ENCODE data around the gene RAD51D.

DNA sequence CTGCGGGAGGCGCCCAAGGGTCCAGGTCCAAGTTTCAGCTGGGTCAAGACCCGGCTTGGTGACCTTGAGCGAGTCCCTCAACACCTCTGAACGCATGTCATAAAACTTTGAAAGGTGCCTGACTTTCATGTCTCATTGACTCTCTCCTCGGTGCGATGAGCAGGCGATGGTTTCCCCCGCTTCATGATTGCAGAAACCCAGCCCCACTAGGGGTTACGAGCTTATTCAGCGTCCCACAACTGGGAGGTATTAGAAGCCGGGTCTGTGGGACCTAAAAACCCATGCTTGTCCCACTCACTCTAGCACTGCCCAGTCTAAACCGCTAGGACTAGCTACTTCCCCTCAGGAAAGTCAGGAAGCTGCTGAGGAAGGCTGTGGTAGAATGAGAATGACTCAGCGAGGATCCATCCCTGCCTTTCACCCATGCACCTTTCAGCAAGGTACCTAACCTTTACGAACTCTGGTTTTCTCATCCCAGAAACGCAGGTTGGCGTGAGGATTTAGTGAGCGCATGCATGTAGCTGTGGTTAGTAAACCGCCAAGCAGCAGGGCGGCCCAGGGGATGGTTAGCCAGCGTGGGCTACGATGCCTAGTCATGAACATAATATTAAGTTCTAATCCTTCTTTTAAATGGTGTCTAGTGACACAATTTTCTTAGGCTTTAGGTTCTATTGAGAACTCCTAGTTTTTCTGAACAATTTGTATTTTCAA lies 29.9 kb downstream of the RAD51D start:
- TF ChIP-seq, protein P1, sequence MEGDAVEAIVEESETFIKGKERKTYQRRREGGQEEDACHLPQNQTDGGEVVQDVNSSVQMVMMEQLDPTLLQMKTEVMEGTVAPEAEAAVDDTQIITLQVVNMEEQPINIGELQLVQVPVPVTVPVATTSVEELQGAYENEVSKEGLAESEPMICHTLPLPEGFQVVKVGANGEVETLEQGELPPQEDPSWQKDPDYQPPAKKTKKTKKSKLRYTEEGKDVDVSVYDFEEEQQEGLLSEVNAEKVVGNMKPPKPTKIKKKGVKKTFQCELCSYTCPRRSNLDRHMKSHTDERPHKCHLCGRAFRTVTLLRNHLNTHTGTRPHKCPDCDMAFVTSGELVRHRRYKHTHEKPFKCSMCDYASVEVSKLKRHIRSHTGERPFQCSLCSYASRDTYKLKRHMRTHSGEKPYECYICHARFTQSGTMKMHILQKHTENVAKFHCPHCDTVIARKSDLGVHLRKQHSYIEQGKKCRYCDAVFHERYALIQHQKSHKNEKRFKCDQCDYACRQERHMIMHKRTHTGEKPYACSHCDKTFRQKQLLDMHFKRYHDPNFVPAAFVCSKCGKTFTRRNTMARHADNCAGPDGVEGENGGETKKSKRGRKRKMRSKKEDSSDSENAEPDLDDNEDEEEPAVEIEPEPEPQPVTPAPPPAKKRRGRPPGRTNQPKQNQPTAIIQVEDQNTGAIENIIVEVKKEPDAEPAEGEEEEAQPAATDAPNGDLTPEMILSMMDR (conservative IDR thresholded peaks at IDR 0.05) = peak; percentile 80
- TF ChIP-seq ZFX (IDR thresholded peaks at IDR 0.05) = no peak
